Ovary (tissue), 3 donors: ENCODE data around the gene EYA2.

Source experiments
- CTCF ChIP-seq, 3 donors: fragments of 450-650 bp in 2 of 3; fragments of 200-600 bp in 1 of 3; IDR thresholded peaks; one replicate each; pipeline versions ENCODE4 v1.5.1 to v1.8.0; 2016 to 2022; ENCODE audit warnings: antibody characterized with exemption in 3 of 3, mild to moderate bottlenecking in 1 of 3
- POLR2A ChIP-seq: fragments of 450-650 bp; IDR thresholded peaks from one replicate; pipeline ENCODE4 v1.6.1; 2017; ENCODE audit warnings: antibody characterized with exemption, mild to moderate bottlenecking, moderate library complexity
- donor health status: DM: no; HTN: no; CAD: no.

- TF ChIP-seq CTCF (IDR thresholded peaks at IDR 0.05) = no peak
- no peak for TF ChIP-seq POLR2A
These were observed 19.6 kb upstream of the EYA2 start for GRCh38 chr20:46875059-46875458.
